Measurements from ENCODE around the gene DEAF1.
A peak's percentile ranks its signal among the peaks of the same experiment; 100 is the strongest.
"Not testable (repeated sequence)": the region's sequence is repeated elsewhere in the genome, so short reads cannot be mapped to it uniquely, and the experiment has no call there.

Gene DEAF1, protein sequence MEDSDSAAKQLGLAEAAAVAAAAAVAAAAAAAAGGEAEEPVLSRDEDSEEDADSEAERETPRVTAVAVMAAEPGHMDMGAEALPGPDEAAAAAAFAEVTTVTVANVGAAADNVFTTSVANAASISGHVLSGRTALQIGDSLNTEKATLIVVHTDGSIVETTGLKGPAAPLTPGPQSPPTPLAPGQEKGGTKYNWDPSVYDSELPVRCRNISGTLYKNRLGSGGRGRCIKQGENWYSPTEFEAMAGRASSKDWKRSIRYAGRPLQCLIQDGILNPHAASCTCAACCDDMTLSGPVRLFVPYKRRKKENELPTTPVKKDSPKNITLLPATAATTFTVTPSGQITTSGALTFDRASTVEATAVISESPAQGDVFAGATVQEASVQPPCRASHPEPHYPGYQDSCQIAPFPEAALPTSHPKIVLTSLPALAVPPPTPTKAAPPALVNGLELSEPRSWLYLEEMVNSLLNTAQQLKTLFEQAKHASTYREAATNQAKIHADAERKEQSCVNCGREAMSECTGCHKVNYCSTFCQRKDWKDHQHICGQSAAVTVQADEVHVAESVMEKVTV
- total RNA-seq: 20.8 to 31.5 (median 29.6) reads per million in 4 donors

- peak; percentile 98 to 99 (median 99) for DNase-seq
Observed at GRCh38 chr11:694563-695287, at the start of gene DEAF1. Gene DEAF1 (minus strand): TSS chr11:695222. CDS start chr11:695047, 175 bp downstream.

GRCh38 chr11:742571-743201 is 47.7 kb upstream of the DEAF1 start:
- no peak for DNase-seq

DNA sequence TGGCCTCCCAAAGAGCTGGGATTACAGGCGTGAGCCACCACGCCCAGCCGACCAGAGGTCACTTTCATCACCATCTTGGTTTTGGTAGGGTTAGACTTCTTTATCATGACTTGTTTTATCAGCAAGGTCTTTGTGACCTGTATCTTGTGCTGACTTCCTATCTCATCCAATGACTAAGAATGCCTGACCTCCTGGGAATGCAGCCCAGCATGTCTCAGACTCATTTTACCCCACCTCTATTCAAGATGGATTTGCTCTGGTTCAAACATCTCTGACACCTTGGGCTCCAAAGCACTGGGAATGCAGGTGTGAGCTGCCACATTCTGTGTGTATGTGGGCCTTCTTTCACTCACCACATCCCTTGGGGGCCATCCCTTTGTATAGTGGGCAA is 47.1 kb upstream of the DEAF1 start:
- DNase-seq: no peak

DNA sequence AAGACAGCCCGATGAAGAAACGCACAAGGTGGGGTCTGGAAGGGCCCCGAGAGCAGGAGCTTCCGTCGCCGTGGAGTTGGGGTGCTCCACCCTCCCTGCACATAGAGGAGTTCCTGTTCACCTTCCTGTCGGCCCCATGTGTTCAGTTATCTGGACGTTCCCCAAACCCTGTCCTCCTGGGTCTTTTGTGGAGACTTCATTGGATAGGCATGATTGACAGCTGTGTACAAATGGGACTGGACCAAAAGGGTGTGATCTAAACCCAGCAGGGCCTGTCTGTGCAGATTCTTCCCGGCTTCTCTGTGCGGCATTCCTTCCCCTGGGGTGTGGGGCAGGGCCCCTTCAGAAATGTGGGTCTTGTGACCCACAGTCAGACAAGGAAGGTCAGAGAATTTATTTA is 42.9 kb upstream of the DEAF1 start:
- not testable (repeated sequence) for DNase-seq

GRCh38 chr11:737366-737765 is 42.3 kb upstream of the DEAF1 start:
- no peak for DNase-seq

GRCh38 chr11:734541-734940 is 39.5 kb upstream of the DEAF1 start:
- DNase-seq: not testable (repeated sequence)

DNA sequence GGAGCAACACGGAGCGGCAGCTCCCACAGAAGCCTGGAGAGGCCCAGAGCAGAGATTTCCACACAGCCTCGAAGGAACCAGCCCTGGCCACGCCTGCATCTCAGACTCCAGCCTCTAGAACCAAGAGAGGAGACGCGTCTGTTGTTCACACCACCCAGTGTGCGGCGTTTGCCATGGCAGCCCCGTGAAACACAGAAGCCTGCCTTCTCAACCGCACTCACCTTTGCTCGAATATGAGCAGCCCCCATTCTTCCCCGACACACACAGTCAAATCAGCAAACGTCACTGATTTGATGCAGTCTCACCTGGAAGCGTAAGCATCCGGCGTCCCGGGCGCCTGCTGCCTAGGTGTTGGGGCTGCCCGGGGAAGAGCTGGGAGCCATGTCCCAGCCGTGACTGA is 38.0 kb upstream of the DEAF1 start:
- DNase-seq: no peak

DNA sequence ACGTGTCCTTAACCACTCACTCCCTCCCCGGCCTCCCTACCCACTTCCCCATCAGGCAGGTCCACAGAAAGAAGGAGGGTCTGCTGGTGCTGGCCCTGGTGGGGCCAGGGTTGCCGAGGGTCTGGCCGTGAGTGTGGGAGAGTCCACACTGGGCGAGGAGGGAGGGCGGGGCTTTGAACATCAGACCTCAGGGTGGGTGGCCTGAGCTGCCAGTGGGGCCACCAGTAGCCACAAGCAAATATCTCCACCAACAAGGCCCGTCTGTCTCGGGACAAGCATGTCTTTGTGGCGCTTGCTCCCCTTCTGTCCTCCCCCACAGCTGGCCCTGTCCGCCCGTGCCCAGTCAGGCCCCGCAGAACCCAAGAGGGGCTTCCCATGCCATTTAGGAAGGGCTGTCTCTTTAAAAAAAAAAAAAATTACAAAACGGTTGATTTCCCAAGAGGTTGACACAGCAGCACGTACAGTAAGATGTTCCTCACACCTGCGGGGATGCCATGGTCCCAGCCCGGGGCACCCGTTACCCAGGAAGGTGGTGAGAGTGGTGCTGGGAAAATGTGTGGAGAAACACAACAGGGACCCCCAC is 34.6 kb upstream of the DEAF1 start:
- no peak for DNase-seq

GRCh38 chr11:728901-729491 is 34.0 kb upstream of the DEAF1 start:
- no peak for DNase-seq

GRCh38 chr11:727859-728748 is 33.1 kb upstream of the DEAF1 start:
- DNase-seq: peak; percentile 60 to 76 (median 73)

DNA sequence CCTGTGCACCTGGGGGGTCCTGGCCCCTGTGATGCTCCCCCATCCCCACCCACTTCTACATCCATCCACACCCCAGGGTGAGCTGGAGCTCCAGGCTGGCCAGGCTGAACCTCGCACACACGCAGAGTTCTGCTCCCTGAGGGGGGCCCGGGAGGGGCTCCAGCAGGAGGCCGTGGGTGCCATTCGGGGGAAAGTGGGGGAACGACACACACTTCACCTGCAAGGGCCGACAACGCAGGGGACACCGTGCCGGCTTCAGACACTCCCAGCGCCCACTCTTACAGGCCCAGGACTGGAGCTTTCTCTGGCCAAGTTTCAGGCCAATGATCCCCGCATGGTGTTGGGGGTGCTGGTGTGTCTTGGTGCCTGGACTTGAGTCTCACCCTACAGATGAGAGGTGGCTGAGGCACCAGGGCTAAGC is 32.3 kb upstream of the DEAF1 start:
- no peak for DNase-seq

DNA sequence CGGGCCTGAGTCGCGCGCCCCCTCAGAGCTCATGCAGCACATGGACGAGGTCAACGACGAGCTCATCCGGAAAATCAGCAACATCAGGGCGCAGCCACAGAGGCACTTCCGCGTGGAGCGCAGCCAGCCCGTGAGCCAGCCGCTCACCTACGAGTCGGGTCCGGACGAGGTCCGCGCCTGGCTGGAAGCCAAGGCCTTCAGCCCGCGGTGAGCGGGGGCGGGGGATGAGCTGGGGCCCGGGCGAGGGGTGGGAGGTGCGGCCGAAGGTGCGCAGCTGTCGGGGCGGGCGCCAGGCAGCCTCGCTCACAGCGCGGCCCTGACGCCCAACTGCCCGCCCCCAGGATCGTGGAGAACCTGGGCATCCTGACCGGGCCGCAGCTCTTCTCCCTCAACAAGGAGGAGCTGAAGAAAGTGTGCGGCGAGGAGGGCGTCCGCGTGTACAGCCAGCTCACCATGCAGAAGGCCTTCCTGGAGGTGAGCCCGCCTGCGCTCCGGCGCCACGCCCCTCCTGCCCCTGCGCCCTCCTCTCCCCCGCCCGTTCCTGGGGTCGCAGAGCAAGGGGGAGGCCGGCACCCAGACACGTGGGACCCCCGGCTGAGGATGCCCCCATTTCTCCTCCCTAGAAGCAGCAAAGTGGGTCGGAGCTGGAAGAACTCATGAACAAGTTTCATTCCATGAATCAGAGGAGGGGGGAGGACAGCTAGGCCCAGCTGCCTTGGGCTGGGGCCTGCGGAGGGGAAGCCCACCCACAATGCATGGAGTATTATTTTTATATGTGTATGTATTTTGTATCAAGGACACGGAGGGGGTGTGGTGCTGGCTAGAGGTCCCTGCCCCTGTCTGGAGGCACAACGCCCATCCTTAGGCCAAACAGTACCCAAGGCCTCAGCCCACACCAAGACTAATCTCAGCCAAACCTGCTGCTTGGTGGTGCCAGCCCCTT is 31.5 kb upstream of the DEAF1 start:
- DNase-seq: peak in 3 of 5 donors; percentile 41 to 49 (median 43)

- no peak for DNase-seq
Observed at GRCh38 chr11:725624-726202, 30.7 kb upstream of the DEAF1 start.

- no peak for DNase-seq
Observed at GRCh38 chr11:724778-725386, 29.9 kb upstream of the DEAF1 start.

- no peak for DNase-seq
Observed at GRCh38 chr11:724049-724777, 29.2 kb upstream of the DEAF1 start.

- DNase-seq: peak in 2 of 5 donors; percentile 28 to 56
Observed at GRCh38 chr11:723120-723883, 28.3 kb upstream of the DEAF1 start.

- no peak for DNase-seq
Observed at GRCh38 chr11:722346-722811, 27.4 kb upstream of the DEAF1 start.
